Prostate gland (tissue), 2 donors: ENCODE results near the gene SYT13. TPM values are rescaled to one million over a fixed set of nuclear protein-coding genes. Genes with fewer than 3 reads are reported as not detected.

Experiments used
- DNase-seq: peaks from one replicate; pipeline ENCODE4 v3.0.0-alpha.2; 2019; ENCODE audit warnings: low spot score
- H3K27ac ChIP-seq, 2 donors: fragments of 200-600 bp; sonication (generic); 2 replicates each; pipeline ENCODE4 v1.5.1; 2017 to 2019
- H3K27me3 ChIP-seq: fragments of 200-600 bp; sonication (generic); replicated peaks from 2 replicates; pipeline ENCODE4 v1.5.1; 2019; ENCODE audit not compliant: insufficient read depth
- H3K36me3 ChIP-seq, 2 donors: fragments of 200-600 bp; sonication (generic); 1 replicate in 1 of 2; 2 replicates in 1 of 2; pipeline versions ENCODE4 v1.5.1 to v1.8.1; 2017 to 2019
- H3K4me1 ChIP-seq: fragments of 200-600 bp; sonication (generic); replicated peaks from 2 replicates; pipeline ENCODE4 v1.5.1; 2019
- H3K4me3 ChIP-seq, 2 donors: fragments of 200-600 bp; sonication (generic); 2 replicates each; pipeline ENCODE4 v1.5.1; 2017 to 2019
- H3K9me3 ChIP-seq: fragments of 200-600 bp; sonication (generic); 2 replicates; pipeline ENCODE4 v1.5.1; 2017
- POLR2A ChIP-seq: fragments of 450-650 bp; IDR thresholded peaks from one replicate; pipeline ENCODE4 v1.6.1; 2016; ENCODE audit warnings: antibody characterized with exemption, mild to moderate bottlenecking
- POLR2AphosphoS5 ChIP-seq: sonication (generic); formaldehyde crosslinking; IDR thresholded peaks from one replicate; pipeline ENCODE4 v1.6.1; 2017; ENCODE audit warnings: antibody characterized with exemption
- WGBS: methylation state at CpG from one replicate; pipeline ENCODE4 v1.1.5; 2018; 5-methylcytosine and 5-hydroxymethylcytosine counted together
- intact Hi-C: fragments of 100-400 bp; cut with DNase I; formaldehyde crosslinking; loops from one replicate; pipeline ENCODE4 v1.14.2; 2022
- total RNA-seq, 2 donors: library from RNA; depleted of rRNA; stranded (reverse); fragments of >200 nt; gene quantifications; one replicate each; pipeline ENCODE4 v1.1.0, GENCODE V29; 2016
- TF ChIP-seq, protein P1 (sequence below), 4 experiments: fragments of 200-600 bp in 2 of 4; fragments of 450-650 bp in 2 of 4; sonication (generic) in 2 of 4; IDR thresholded peaks; 1 replicate in 3 of 4; 2 replicates in 1 of 4; pipeline ENCODE4 v1.5.1; 2016 to 2019; ENCODE audit warnings: antibody characterized with exemption in 4 of 4, mild to moderate bottlenecking in 2 of 4, moderate library complexity in 2 of 4

SYT13 gene
- total RNA-seq, 2 donors from 2014 or later: 0.80 to 4.8 TPM

DNA sequence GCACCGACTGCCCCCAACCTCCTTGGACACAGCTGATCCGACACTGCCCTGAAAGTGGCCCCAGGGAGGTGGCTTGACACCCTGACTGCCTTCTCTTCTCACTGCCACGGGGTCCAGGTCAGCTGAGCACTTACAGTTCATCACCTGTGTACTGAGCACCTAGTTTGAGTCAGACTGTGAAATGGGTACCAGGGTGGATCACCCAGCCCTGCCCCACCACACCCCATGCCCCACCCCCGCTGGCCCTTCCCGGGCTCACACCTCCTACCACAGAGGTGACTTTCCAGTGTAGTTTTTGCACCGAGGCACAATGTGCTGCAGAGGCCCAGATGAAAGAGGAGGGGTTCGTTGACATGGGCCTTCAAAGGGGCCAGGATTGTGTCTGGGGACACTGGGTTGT, 80.2 kb downstream of the SYT13 start:
- Histone ChIP-seq H3K9me3 (no peaks in the 10 kb centered on the region), H3K27ac (no peak overlapping the region), H3K36me3 (no peaks in the 10 kb centered on the region), H3K4me1 (peaks cover 9% of the 10 kb centered on the region), H3K4me3 (no peak overlapping the region), H3K27me3 (no peaks in the 10 kb centered on the region)
- DNase-seq: no peak
- TF ChIP-seq POLR2AphosphoS5 (no peak), POLR2A (no peak)
- TF ChIP-seq, protein P1, sequence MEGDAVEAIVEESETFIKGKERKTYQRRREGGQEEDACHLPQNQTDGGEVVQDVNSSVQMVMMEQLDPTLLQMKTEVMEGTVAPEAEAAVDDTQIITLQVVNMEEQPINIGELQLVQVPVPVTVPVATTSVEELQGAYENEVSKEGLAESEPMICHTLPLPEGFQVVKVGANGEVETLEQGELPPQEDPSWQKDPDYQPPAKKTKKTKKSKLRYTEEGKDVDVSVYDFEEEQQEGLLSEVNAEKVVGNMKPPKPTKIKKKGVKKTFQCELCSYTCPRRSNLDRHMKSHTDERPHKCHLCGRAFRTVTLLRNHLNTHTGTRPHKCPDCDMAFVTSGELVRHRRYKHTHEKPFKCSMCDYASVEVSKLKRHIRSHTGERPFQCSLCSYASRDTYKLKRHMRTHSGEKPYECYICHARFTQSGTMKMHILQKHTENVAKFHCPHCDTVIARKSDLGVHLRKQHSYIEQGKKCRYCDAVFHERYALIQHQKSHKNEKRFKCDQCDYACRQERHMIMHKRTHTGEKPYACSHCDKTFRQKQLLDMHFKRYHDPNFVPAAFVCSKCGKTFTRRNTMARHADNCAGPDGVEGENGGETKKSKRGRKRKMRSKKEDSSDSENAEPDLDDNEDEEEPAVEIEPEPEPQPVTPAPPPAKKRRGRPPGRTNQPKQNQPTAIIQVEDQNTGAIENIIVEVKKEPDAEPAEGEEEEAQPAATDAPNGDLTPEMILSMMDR (IDR thresholded peaks at IDR 0.05): no peak
- intact Hi-C loops: loop anchor here (5.0 to 10.0 kb wide), 3 partner anchors 44 to 126 kb away; no protein-coding TSS in a partner anchor
- 47% methylated on average over 5 of the region's 7 CpGs for WGBS

DNA sequence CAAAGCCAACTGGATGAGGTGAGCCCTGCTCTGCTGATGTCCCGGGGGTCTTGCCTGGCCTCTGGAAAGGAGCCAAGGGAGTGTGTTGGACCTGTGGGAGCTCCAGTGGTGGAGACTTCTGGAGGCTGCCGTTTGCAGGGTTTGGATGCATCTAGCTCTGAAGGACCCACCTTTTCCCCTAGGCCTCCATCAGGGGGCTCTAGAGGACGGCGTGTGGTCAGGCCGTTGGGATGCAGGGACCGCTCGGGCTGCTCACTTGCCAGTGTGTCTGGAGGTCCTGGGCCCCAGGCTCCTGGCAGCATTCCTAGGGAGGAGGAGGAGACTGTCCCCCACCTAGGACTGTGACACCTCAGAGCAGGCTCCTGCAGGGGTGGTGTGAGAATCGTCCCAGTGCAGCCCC, 81.4 kb downstream of the SYT13 start:
- Histone ChIP-seq H3K9me3 (no peaks in the 10 kb centered on the region), H3K4me3 (no peak overlapping the region), H3K4me1 (peaks cover 9% of the 10 kb centered on the region), H3K27ac (no peak overlapping the region), H3K36me3 (no peaks in the 10 kb centered on the region), H3K27me3 (no peaks in the 10 kb centered on the region)
- TF ChIP-seq POLR2AphosphoS5 (no peak), POLR2A (no peak)
- TF ChIP-seq, protein P1 (IDR thresholded peaks at IDR 0.05): no peak
- intact Hi-C loops: loop anchor here (5.0 to 10.0 kb wide), 3 partner anchors 42 to 128 kb away; no protein-coding TSS in a partner anchor
- 51% methylated on average over 8 of the region's 8 CpGs for WGBS
- DNase-seq: no peak

DNA sequence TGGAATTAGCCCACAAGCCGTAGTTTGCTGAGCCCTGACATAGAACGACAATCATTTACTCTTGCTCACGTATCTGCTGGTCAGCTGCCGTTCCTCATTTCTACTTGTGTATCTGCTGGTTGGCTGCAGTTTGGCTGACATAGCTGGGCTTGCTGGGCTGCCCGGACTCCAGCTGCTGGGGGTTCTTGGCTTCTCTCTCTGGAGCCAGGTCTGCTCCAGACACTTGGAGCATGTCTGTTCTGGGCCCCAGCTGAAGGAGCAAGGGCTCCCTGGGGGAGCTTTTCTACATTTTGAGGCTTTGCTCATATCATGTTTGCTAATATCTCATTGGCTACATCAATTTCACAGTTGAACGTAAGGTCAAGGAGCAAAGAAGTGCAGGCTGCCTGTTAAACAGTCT, 92.4 kb downstream of the SYT13 start:
- Histone ChIP-seq H3K4me3 (no peak overlapping the region), H3K4me1 (no peaks in the 10 kb centered on the region), H3K27me3 (no peaks in the 10 kb centered on the region), H3K36me3 (no peaks in the 10 kb centered on the region), H3K9me3 (no peaks in the 10 kb centered on the region), H3K27ac (no peak overlapping the region)
- TF ChIP-seq, protein P1 (IDR thresholded peaks at IDR 0.05): no peak
- TF ChIP-seq POLR2AphosphoS5 (no peak), POLR2A (no peak)
- intact Hi-C loops: no loop called here
- no peak for DNase-seq
- 68% methylated on average over 6 of the region's 6 CpGs for WGBS

Other genes with a start within 250 kb of the SYT13 start
- gene PRDM11, start 139.7 kb downstream of the SYT13 start, total RNA-seq: 10 to 100 TPM; 13.1 to 15.3 TPM